Activated naive CD8-positive, alpha-beta T cell treated with anti-CD3 and anti-CD28 coated beads, Interleukin-2, amount 50 U/mL, for 24 hours (primary cell): Measurements from ENCODE around the gene MCOLN2.
"Not testable (repeated sequence)": the region's sequence is repeated elsewhere in the genome, so short reads cannot be mapped to it uniquely, and the experiment has no call there.

Experiments used
- ATAC-seq: fragments of 150-1000 bp; cut with Tn5 transposase; one replicate; pipeline ENCODE4 v1.10.0; 2021
- DNase-seq: peaks from one replicate; pipeline ENCODE4 v3.0.0; 2021
- H3K27ac Mint-ChIP-seq: one replicate; pipeline ENCODE4 v1.8.0; 2021; ENCODE audit warnings: mild to moderate bottlenecking, mixed read lengths
- H3K27me3 Mint-ChIP-seq: one replicate; pipeline ENCODE4 v1.8.0; 2021; ENCODE audit warnings: mixed read lengths
- H3K36me3 Mint-ChIP-seq: one replicate; pipeline ENCODE4 v1.8.0; 2021; ENCODE audit warnings: low read depth, mixed read lengths
- H3K4me1 Mint-ChIP-seq: one replicate; pipeline ENCODE4 v1.8.0; 2021; ENCODE audit warnings: mixed read lengths
- H3K4me3 Mint-ChIP-seq: one replicate; pipeline ENCODE4 v1.8.0; 2021; ENCODE audit warnings: mild to moderate bottlenecking, moderate library complexity, mixed read lengths
- H3K9me3 Mint-ChIP-seq: one replicate; pipeline ENCODE4 v1.8.0; 2021; ENCODE audit warnings: mixed read lengths

The MCOLN2 gene

DNA sequence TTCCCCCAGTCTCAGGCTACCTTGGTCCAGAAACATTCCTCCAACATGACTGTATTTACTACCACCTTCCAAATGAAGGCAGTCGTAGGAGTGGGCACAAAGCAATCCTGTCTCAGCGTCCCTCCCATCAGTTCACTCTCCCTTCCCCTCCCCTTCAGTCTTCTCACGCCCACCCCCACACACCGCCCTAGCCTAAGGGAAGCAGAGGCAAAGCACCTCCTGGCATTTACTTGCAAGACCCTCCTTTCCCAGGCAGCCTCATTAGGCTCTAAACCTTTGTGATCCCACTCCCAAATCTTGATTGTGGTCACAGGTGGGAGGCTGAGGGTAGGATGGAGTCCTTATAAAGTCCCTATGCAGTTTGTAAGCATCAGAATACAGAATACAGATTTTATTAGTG lies 80.0 kb downstream of the MCOLN2 start:
- Mint-ChIP-seq H3K27ac (no peak overlapping the region), H3K27me3 (no peaks in the 10 kb centered on the region), H3K4me1 (peaks cover 5% of the 10 kb centered on the region), H3K36me3 (no peaks in the 10 kb centered on the region), H3K9me3 (no peaks in the 10 kb centered on the region), H3K4me3 (no peak overlapping the region)
- DNase-seq = no peak
- no peak for ATAC-seq

DNA sequence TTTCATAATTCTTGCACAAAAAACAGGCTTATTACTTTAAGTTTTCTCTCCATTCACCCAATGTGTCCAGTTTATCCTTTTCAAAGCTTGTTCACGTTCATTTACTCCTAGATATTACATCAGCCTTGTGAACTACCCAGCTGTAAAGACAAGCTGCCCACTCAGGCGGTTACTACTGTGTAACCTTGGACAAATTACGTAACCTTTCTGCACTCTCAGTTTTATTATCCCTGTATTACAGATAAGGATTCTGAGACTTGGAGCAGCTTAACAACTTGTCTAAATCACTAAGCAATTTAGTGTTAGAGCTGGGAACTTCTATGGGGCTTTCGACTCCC lies 83.4 kb downstream of the MCOLN2 start:
- Mint-ChIP-seq H3K36me3 (no peaks in the 10 kb centered on the region), H3K27ac (no peak overlapping the region), H3K27me3 (no peaks in the 10 kb centered on the region), H3K9me3 (peaks cover 6% of the 10 kb centered on the region), H3K4me1 (peaks cover 11% of the 10 kb centered on the region), H3K4me3 (no peak overlapping the region)
- DNase-seq (no peak), ATAC-seq (no peak)

DNA sequence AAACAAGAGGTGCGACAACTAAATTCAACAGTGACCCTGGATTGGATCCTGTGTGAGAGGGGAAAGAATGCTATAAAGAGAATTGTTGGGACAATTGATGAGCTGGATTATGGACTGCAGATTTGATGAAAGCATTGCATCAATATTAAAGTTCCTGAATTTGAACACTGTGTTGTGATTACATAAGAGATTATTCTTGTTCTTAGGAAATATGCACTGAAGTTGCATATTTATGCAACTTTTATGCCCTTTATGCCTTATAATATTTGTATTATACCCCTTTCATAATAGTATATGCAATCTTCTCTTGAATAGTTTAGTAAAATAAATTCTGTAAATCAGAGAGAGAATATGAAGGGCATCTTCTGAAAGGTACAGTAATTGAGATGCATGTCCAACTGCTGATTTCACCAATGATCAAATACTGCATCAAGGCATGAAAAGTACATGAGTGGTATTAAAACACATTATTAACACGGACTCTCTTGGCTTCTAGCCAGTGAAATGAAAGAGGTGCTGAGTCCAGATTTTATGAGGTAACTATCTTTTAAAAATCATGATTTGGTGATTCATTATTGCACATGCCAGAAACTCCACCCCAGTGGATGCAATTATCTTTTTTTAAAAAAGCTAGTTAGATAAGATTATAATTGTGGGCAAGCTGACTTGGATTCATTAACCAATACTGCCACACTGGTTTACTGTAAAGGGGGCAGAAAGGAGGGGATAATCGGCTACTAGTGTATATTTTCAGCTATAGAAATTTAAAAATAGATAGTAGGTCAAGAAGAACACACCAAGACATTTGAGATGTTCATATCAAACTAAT lies 84.0 kb downstream of the MCOLN2 start:
- peaks cover 7% of the 10 kb centered on the region for H3K9me3 Mint-ChIP-seq
- no peaks in the 10 kb centered on the region for H3K27me3 Mint-ChIP-seq
- no peak overlapping the region for H3K4me3 Mint-ChIP-seq
- peaks cover 16% of the 10 kb centered on the region for H3K4me1 Mint-ChIP-seq
- no peak overlapping the region for H3K27ac Mint-ChIP-seq
- DNase-seq (no peak), ATAC-seq (no peak)
- H3K36me3 Mint-ChIP-seq = no peaks in the 10 kb centered on the region

DNA sequence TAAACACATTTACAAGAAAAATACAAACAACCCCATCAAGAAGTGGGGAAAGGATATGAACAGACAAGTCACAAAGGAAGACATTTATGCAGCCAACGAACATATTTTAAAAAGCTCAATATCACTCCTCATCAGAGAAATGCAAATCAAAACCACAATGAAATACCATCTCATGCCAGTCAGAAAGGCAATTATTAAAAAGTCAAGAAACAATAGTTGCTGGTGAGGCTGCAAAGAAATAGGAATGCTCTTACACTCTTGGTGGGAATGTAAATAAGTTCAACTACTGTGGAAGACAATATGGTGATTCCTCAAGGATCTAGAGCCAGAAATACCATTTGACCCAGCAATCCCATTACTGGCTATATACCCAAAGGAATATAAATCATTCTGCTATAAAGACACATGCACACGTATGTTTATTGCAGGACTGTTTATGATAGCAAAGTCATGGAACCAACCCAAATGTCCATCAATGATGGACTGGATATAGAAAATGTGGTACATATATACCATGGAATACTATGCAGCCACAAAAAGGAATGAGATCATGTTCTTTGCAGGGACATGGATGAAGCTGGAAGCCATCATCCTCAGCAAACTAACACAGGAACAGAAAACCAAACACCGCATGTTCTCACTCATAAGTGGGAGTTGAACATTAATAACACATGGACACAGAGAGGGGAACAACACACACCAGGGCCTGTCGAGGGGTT lies 88.0 kb downstream of the MCOLN2 start:
- not testable (repeated sequence) for ATAC-seq, H3K9me3 Mint-ChIP-seq, H3K36me3 Mint-ChIP-seq, H3K4me3 Mint-ChIP-seq, DNase-seq, H3K27me3 Mint-ChIP-seq, H3K27ac Mint-ChIP-seq
- H3K4me1 Mint-ChIP-seq = peaks cover 21% of the 10 kb centered on the region

DNA sequence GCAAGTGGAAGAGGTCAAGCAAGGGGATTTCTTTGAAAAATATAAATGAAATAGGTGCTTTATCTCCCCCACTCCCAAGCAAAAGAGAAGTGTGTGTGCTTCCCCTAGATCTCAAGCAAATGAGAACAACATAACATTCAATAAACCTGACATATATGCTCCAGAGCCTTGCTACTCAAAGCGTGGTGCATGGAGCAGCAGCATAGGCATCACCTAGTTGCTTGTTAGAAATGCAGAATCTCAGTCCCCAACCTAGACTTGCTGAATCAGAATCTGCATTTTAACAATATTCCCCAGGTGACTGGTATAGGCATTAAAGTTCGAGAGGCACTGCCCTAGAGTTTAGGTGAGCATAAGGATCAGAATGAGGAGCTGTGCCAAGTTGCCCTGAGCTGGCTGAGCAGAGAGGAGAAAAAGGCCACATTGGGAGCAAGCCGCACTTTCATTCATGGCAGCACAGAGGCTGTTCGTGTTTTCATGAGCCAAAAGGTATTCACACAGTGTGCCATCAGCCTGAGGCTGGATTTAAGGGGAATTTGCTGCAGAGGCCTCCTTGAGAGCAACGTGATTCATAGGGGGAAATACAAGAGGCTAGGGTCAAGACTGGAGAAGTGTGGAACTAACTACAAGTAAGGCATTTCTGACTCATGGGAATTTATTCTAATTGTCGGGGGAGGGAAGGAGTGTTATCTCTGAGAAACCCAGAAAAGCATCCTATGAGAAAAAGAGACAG lies 89.7 kb downstream of the MCOLN2 start:
- Mint-ChIP-seq H3K27ac (peak overlapping the region; percentile 7), H3K27me3 (peaks cover under 1% of the 10 kb centered on the region), H3K4me1 (peaks cover 21% of the 10 kb centered on the region), H3K4me3 (no peak overlapping the region), H3K9me3 (peaks cover 11% of the 10 kb centered on the region), H3K36me3 (peaks cover 1% of the 10 kb centered on the region)
- no peak for DNase-seq
- ATAC-seq = peak; percentile 89

DNA sequence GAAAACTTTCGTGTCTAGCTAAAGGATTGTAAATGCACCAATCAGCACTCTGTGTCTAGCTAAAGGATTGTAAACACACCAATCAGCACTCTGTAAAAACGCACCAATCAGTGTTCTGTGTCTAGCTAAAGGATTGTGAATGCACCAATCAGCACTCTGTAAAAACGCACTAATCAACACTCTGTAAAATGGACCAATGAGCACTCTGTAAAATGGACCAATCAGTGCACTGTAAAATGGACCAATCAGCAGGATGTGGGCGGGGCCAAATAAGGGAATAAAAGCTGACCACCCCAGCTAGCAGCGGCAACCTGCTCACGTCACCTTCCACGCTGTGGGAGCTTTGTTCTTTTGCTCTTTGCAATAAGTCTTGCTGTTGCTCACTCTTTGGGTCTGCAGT lies 94.2 kb downstream of the MCOLN2 start:
- not testable (repeated sequence) for H3K9me3 Mint-ChIP-seq, H3K36me3 Mint-ChIP-seq, H3K27ac Mint-ChIP-seq, H3K4me3 Mint-ChIP-seq, DNase-seq, ATAC-seq, H3K27me3 Mint-ChIP-seq, H3K4me1 Mint-ChIP-seq

DNA sequence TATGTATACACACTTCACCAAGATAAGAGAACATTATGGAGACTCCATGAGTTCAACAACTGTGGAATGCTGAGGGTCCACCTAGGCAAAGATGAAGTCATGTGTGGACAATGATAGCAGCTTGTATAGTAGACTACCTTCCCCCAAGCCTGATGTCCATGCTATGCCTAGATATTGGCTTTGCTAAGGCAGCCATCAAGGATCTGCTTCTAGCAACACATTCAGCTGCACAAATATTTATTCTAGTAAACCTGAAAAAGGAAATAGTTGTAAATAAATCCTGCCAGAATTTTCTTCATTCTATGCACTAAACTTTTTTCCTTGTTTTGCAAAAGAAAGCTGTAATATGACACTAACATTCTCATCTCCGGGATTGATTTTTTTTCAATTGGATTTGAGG lies 96.9 kb downstream of the MCOLN2 start:
- H3K4me1 Mint-ChIP-seq = no peaks in the 10 kb centered on the region
- H3K27me3 Mint-ChIP-seq = peaks cover 12% of the 10 kb centered on the region
- H3K9me3 Mint-ChIP-seq = peaks cover 7% of the 10 kb centered on the region
- no peak overlapping the region for H3K27ac Mint-ChIP-seq
- DNase-seq (no peak), ATAC-seq (no peak)
- H3K4me3 Mint-ChIP-seq = no peak overlapping the region
- H3K36me3 Mint-ChIP-seq = peaks cover 3% of the 10 kb centered on the region

DNA sequence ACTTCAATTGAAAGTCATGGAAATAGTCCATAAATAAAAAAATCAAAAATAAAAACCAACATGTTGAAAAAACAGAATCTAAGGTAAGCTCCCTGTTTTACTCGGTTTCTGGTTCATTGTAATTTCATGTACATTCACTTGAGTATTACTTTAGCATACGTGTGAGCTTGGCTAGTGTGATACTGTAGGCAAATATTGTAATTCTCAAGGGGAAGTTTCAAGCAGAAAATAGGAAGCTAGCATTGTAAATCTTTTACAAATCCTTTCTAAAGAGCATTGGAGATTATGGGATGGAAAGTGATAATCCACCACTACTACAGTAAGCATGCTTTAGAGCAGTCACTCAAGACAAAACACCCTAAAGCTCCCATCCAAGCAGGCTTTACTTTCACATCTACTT lies 100.6 kb downstream of the MCOLN2 start:
- Mint-ChIP-seq H3K27me3 (peaks cover 33% of the 10 kb centered on the region), H3K9me3 (no peaks in the 10 kb centered on the region), H3K27ac (no peak overlapping the region), H3K36me3 (no peaks in the 10 kb centered on the region), H3K4me3 (no peak overlapping the region), H3K4me1 (peaks cover 11% of the 10 kb centered on the region)
- no peak for ATAC-seq
- DNase-seq = no peak

DNA sequence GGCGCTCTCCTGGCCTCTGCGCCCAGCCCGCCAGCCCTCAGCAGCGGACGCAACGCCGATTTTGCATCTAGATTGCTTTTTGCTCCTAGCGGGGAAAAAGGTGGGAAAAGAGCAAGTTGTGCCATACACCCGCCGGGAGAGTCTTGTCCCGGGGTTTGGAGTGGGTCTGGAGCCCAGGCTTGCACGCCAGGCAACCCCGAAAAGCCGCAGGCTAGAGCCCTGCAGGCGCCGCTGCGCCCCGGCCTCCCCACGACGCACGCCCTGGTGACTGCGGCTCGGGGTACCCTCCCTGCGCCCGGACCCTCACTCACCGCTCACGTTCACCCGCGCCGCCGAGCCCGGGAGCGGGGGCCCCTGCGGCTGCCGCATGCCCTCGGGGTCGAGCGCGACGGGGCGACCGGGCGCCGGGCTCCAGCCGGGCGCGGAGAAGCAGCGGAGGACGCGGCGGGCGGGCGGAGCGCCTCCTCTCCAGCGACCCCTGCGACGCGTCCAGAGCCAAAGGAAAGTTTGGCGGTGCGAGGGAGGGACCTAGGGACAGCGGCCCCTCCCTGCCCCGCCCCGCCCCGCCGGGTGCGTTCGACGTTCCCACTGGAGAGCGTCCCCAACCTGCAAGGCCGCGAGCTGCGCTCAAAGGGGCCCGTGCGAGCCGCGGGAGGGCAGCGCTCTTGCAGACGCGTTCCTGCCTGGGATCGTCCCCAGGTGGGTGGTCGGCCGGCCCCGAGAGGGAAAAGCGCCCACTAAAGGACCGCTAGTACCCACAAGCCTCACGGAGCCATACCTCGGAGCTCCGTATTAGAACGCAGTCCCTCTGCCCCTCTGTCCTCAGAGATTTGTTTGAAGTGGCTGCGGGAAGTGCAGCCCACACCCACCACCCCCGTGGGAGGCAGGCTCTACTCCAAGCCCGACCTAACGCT lies 104.0 kb downstream of the MCOLN2 start, which contains the start of gene LPAR3:
TSS of gene LPAR3 (minus strand) at position 502 of the 914 bp plus-strand sequence. CDS start 27,086 bp downstream, outside the sequence.
- Mint-ChIP-seq H3K27me3 (peaks cover 36% of the 10 kb centered on the region), H3K4me3 (peak within 1 kb of the TSS; percentile 76), H3K36me3 (no peaks in the 10 kb centered on the region), H3K4me1 (peaks cover 17% of the 10 kb centered on the region), H3K9me3 (no peaks in the 10 kb centered on the region), H3K27ac (no peak within 1 kb of the TSS)
- DNase-seq (peak; percentile 44), ATAC-seq (peak; percentile 68)

DNA sequence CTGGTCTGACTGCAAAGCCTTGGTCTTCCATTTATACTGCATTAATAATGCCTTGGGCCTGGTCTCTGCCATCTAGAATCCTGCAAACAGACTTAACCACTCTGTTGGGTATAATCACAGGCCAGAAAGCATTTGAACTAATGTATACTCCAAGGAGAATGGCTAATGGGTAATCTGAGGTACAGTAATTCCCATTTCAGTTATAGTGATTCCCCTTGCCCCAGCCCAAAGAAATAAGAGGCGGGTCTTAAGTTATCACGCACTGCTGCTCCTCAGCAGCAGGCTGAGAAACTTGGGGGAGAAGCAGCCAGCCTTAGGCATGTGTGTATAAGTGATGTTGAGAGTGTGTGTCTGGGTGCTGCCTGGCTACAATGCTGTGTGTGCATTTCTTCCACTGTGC lies 106.3 kb downstream of the MCOLN2 start:
- H3K27ac Mint-ChIP-seq = no peak overlapping the region
- no peaks in the 10 kb centered on the region for H3K36me3 Mint-ChIP-seq
- no peak for DNase-seq
- peaks cover 32% of the 10 kb centered on the region for H3K27me3 Mint-ChIP-seq
- H3K4me3 Mint-ChIP-seq = no peak overlapping the region
- no peak for ATAC-seq
- peaks cover 17% of the 10 kb centered on the region for H3K4me1 Mint-ChIP-seq
- H3K9me3 Mint-ChIP-seq = no peaks in the 10 kb centered on the region

DNA sequence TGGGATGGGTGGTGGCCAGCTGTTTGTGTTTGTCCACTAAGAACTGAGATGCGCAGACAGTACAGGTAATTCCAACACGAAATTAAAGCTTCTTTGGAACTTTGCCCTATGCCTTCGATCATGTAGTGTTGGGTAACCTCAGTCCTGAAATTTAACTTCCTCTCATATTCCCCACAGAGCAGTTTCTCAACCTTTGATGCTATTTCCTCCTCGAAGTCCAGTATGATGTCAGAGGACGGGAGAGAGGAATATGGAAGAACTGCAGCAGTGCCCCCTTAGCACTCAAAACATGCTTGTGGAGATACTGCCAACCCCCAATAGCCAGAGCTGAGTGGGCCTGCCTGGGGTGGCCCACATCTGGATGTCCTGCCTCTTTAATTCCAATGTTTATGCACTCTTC lies 107.5 kb downstream of the MCOLN2 start:
- ATAC-seq (no peak), DNase-seq (no peak)
- Mint-ChIP-seq H3K4me3 (no peak overlapping the region), H3K36me3 (no peaks in the 10 kb centered on the region), H3K4me1 (peaks cover 17% of the 10 kb centered on the region), H3K27me3 (peaks cover 25% of the 10 kb centered on the region), H3K9me3 (no peaks in the 10 kb centered on the region), H3K27ac (no peak overlapping the region)

DNA sequence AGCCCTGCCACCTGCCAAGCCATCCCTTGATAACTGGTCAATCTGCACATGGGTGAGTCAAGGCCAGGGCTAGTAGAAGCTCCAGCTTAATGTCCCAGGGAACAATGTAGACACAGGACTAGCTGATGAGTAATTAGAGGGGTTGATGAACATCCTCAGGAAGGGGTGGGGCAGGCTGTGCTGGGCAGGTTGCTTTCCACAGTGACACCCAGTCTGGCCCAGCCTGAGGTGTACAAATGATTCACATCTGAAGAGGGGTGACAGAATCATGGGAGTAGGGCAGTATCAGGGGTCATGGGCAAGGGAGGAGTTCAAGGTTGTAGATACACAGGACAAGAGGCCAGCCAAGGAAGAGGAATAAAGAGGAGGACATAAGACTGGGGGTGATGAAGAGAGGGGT lies 108.2 kb downstream of the MCOLN2 start:
- H3K27me3 Mint-ChIP-seq = peaks cover 18% of the 10 kb centered on the region
- ATAC-seq (peak; percentile 47), DNase-seq (no peak)
- no peak overlapping the region for H3K27ac Mint-ChIP-seq
- H3K9me3 Mint-ChIP-seq = no peaks in the 10 kb centered on the region
- no peaks in the 10 kb centered on the region for H3K36me3 Mint-ChIP-seq
- peaks cover 15% of the 10 kb centered on the region for H3K4me1 Mint-ChIP-seq
- no peak overlapping the region for H3K4me3 Mint-ChIP-seq

DNA sequence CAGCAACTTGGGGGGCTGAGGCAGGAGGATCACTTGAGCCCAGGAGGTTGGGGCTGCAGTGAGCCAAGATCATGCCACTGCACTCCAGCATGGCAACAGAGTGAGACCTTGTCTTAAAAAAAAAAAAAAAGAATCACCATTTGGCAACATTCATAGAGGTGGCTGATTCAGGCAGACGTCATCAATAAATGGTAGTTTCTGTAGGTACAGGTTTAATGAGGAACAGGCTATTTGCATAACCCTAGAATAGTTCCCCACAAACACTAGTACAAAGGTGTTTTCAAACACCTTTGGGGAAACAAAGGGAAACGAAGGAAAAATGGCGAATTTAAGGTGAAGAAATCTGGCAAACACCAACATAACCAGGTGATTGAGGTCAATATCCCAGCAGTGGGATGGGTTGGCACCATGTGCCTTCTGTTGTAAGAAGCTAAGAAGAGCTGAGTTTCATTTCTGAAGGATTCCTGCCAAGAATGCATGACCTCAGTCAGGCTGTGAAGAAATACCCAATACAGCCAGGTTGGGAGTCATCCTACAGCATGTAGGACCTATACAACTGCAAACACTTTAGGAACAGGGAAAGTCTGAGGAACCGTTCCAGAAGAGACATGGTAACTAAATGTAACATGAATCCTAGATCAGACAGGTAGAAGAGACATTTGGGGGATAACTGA lies 109.5 kb downstream of the MCOLN2 start:
- H3K27ac Mint-ChIP-seq = no peak overlapping the region
- ATAC-seq = no peak

More for the DNA sequence above, 109.5 kb downstream of the MCOLN2 start:
- peaks cover 7% of the 10 kb centered on the region for H3K4me1 Mint-ChIP-seq
- H3K36me3 Mint-ChIP-seq = no peaks in the 10 kb centered on the region
- no peak overlapping the region for H3K4me3 Mint-ChIP-seq
- DNase-seq = no peak
- H3K9me3 Mint-ChIP-seq = no peaks in the 10 kb centered on the region
- peaks cover 11% of the 10 kb centered on the region for H3K27me3 Mint-ChIP-seq
